NCI-H345 treated with DMSO at 0.1 percent for 48 hours (cell line): ENCODE measurements around the gene DRD3.

Experiments used
- DNase-seq: peaks from one replicate; lab custom pipeline; 2025; ENCODE audit not compliant: unreplicated experiment; lab: John Stamatoyannopoulos, UW

Gene DRD3

DNA sequence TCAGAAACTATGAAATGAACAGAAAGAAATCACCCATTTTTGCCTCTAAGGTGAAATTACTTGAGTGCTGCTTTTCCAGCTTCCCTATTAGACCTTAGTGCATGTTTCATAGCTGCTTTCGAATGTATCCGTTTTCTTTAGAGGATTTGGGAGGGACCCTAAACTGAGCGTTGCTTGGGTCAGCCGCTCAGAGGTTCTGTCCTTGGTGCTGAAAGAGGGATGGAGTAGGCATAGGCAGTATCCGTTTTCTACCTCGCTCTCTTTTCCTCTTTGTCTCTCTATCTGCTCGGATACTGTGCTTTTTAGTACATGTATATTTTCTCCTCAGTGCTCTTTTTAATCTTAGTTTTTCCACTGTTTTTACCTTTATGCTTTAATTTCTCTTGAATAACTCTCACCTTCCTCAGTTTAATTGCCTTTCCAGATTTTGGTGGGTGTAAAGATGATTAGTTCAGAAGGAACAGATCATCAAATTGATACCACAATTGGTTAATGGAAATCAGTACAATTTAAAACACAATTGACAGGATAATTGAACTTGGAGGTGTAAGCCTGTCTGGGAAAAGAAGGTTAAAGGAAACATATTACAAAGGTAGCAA, at the start of gene DRD3:
DRD3 (minus strand) TSS at position 283 of the 599 bp plus-strand sequence. CDS start 7,060 bp downstream, outside the sequence.
- DNase-seq: no peak

DNA sequence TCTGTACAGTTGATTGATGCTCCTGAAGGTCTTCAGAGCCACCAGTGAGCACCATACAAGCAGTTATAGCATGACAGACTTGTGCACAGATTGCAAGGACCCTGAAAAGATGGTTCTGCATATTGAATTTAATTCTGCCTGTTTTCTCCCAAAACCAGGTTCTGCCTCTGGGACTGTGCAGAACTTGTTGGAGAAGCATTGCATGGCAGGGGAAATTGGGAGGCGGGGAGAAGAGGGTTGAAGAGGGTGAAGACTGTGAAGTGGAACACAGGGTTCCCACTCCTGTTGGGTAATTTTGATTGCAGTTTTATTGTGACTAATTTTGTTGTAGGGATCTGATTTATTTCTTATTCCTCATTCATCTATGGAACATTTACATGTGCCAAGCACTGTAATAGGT, 48.2 kb upstream of the DRD3 start:
- DNase-seq: no peak

DNA sequence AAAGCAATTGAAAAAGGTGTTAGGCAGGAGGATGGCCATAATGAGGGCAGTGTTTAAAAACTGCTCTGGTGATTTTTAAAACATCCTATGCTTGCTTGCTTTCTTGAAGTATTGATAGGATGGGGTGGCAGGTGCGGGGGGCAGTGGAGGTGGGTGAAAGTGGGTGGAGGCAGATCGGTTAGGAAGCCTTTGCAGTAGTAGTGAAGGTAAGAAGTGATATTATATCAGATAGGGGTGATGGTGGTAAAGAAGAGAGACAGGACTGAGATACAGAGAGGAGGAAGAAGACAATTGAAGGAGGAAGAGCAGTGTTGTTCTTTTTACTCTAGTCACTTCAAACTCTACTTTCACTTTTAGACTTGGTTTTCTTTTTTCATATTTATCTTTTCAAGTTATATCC, 47.5 kb upstream of the DRD3 start:
- no peak for DNase-seq

GRCh38 chr3:114223143-114223542, 44.3 kb upstream of the DRD3 start:
- no peak for DNase-seq

DNA sequence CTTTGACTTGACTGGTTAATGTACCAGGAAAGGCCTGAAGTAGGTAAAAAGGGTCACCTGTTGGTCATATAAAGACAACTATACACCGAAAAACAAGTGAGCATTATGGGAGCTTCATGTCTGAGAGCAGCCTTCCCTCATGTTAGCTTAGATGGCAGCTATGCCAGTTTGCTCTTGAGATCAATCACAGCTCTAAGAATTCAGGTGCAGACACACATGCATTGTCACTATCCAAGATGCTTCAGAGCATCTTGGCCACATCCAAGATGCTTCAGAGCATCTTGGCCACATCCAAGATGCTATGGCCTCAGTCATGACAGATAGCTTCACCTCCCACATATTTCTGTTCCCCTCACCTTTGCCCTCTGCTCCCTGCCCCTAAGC, 43.0 kb upstream of the DRD3 start:
- DNase-seq: no peak

DNA sequence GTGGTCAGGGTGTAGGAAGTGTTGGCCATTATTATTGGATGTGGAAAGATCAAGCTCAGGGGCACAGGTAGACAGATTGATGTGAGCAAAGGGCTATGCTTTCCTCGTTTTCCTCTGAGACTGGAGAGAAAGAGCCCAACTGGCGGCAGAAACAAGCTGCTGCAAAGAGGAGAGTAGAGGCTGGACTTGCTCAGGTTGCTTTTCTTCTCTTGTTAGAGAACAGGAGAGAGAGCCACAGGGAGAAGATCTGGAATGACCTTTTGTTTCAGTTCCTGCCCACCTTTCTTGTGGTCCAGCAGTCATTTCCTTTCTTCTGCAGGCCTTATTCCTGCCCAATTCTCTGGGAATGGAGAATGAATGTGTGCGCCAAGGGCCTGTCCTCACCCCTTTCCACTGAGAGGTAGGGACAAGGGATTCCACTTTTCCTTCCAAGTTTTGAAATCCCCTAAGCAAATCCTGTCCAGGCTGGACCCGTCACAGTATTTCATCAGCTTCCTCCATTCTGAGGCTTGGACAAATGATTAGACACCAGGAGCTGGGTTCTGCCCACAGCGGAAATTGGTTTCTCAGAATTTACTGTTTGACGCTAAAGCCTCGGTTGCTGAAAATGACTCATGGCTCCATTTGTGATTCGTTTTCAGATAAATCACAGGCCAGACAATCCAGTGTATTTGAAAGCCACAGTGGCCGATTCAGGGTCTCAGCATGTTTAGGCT, 42.5 kb upstream of the DRD3 start:
- DNase-seq: no peak

DNA sequence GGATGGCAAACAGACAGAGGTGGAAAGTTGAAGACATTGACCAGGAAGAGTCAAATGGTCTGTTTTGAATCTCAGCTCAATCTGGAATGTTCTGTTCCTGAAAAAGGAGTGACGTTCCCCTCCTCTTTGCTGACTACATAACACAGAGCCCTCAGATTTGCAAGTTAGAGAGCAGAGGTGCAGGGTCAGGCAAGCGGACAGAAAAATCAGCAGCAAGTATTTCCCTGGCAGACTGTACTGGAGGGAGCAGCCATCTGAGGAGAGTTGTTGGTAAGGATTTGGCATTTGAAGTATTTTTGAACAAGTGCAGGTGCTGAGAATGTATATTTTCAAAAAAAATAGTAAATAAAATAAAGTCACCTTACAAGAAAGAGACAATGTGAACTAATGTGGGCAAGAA, 40.9 kb upstream of the DRD3 start:
- no peak for DNase-seq

DNA sequence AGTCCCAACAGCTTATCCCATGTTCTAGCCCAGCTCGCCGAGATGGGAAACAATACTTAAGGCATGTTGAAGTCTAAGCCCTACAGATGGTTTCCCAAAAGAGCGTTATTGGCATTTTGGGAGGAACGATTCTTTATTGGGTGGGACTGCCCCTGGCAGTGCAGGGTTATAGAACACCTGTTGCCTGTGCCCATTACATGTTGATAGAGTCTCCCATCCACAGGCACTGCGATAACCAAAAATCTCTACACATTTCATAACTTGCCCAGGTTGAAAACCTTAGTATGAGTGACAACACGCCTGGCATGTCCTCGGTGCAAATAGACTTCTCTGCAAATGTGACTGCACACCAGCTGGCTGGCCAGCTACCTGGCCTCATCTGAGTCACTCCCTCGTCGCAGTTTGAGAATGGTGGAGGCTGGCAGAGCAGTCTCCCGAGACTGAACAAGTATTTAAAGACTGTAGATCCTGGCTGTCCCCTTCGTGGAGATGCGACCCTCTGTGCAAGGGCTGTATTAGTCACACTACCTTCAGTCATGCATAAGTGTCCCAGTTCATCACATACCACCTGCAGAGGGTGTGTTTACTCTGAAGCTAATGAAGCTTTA, 39.8 kb upstream of the DRD3 start:
- no peak for DNase-seq

DNA sequence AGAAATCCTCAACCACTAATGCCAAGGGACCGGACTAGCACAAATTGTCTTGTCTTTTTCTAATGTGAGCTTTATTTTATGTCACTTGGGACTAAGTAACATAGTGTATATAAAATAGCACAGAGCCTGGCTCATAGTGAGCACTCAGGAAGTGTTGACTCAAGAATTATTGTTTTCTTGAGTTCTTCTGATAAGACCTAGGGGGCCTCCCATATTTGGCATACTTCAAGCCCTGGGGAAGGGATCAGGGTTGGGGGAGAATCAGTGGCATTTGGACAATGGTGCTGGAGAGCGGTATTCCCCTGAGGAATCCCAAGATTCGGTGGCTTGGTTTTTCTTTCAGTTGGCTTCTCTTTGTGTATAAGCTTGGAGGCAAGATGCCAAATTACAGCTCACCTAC, 39.2 kb upstream of the DRD3 start:
- no peak for DNase-seq

- DNase-seq: no peak
Observed at GRCh38 chr3:114217266-114217665, 38.4 kb upstream of the DRD3 start.

- DNase-seq: no peak
Observed at GRCh38 chr3:114216186-114216970, 37.5 kb upstream of the DRD3 start.

DNA sequence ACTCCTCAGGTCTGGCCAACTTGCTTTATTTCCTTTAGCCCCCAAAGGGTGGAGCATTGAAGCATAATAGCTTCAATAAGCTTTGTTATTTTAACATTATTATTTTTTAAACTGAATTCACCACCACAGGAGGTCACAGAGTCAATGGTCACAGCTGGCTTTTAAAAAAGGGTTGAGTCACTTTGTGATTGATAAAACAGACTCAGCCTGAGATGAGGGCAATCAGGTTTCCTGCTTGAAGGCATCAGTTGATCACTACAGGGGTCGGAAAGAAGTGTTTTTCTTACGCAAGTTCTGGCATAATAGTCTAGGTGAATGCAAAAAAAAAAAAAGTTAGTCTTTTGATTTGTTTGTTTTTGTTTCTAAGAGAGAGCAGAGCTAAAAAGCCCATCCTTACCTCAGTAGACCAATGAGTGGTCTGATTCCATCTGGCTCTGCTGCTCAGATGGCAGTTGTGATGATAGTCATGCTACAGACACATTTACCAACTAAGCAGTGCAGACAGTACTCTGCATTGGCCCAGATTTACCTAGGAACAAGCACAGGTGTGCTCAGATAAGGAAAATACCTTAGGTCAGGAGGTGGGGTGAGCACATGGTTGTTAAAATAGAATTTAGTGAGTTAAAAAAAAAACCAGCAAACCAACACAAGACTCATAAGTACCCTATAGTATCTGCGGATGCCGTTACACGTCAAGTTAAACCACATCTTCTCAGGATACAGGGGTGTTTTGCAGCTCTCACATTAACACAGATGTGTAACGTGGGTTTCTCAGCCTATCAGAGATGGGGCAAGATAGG, 35.9 kb upstream of the DRD3 start:
- peak; percentile 23 for DNase-seq

GRCh38 chr3:114213627-114214541, 35.0 kb upstream of the DRD3 start:
- no peak for DNase-seq

DNA sequence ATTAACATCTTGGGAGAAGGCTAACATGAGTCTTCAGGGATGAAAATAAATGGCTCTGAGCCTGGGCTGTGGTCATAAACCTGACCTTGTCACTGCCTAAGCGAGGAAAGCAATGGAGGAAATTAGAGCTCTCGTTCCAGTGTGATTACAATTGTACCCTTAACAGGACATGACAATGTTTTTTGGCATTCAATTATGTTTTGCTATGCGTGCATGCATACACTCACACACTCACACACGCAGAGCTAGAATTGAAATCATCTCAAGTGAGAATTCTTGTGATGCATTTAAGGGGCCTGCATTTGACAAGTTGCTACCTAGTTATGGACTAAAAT, 34.4 kb upstream of the DRD3 start:
- DNase-seq: no peak

DNA sequence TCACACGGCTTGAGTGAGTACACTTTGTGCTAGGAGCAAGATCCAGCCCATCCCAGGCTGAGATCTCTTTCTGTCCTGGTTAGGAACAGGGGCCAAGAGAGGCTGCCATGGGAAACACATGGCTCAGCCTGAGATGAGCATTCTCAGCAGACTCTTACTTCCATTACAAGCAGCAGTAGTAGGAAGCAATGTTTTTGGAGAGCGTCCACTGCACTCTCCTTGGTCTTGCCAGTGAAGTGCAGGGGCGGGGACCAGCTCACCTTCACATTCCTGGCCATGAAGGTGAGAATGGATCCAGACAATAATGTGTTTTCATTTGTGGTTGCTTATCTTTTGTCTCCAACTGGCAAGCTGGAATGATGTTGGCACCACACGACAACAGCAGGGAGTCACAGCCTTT, 33.8 kb upstream of the DRD3 start:
- DNase-seq: no peak

- no peak for DNase-seq
Observed at GRCh38 chr3:114207768-114208167, 28.9 kb upstream of the DRD3 start.

GRCh38 chr3:114206342-114206741, 27.5 kb upstream of the DRD3 start:
- no peak for DNase-seq

DNA sequence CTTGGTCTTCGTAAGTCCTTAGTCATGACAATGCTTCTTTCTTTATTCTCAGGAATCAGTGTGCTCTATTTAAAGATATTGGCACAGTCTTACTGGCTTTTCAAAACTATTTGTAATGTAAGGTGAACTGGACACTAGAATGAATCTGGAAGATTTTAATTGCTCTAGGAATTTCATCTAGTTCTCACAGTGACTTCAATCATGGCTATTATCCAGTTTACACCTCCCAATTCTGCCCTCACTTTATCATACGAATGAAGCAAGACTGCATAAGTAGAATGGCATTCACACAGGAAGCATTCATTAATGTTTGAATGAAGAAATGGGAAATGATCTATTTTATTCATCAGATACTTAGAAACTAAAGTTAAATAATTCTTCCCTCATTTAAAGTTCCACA, 26.7 kb upstream of the DRD3 start:
- DNase-seq: no peak

- no peak for DNase-seq
Observed at GRCh38 chr3:114194750-114195149, 15.9 kb upstream of the DRD3 start.

GRCh38 chr3:114192136-114192535, 13.3 kb upstream of the DRD3 start:
- DNase-seq: no peak
